ENCODE data around the gene HS3ST3A1. TPM values are rescaled to one million over a fixed set of nuclear protein-coding genes. Genes with fewer than 3 reads are reported as not detected.

The HS3ST3A1 gene
- total RNA-seq, 1 experiment from 2014 or later = not detected

DNA sequence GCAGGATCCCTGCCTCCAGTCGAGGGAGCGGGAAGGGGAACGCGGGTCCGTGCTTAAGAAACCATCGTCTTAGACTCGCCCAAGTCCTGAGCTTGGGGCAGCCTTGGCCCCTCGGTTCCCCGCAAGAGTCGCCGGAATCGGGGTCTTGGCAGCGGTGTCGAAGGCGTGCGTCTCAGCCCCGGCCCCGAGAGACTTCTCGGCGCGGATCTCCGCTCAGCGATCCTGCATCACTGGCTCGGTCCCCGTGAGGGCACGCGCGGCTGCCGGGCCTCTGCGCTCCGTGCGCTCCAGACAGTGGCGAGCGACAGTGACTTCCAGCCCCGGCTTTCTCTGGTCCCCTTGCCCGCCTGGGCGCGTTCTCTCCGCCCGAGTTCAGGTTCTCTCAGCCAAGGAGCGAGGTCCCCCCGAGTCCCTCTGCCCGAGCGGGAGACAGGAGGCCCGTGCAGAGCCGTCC is 380 bp downstream of the HS3ST3A1 start:
- Histone ChIP-seq H4K20me1 (ENCODE audit: insufficient read depth) (no peaks in the 10 kb centered on the region), H3K9ac (ENCODE audit: low read length) (no peak overlapping the region), H3K4me2 (ENCODE audit: low read length) (no peak overlapping the region), H3K4me1 (ENCODE audit: control insufficient read depth in 1 of 2, insufficient read depth in 2 of 2, low read length in 2 of 2) (no peaks in the 10 kb centered on the region), H3K27me3 (ENCODE audit: insufficient read depth, low read length) (0 out of 2 replicates have a peak, but pooled peaks cover 4% of the 10 kb centered on the region), H3K4me3 (replicated peaks in 1 of 2; ENCODE audit: low read depth in 1 of 2, low read length in 2 of 2) (no peak overlapping the region), H3K9me3 (ENCODE audit: control insufficient read depth in 1 of 2, insufficient read depth in 1 of 2, low read depth in 1 of 2, low read length in 2 of 2) (no peaks in the 10 kb centered on the region), H3K27ac (ENCODE audit: low read depth, low read length) (no peak overlapping the region), H3K9me2 (ENCODE audit: insufficient read depth) (no peaks in the 10 kb centered on the region), H3K36me3 (ENCODE audit: control insufficient read depth in 1 of 2, insufficient read depth in 2 of 2, low read length in 2 of 2) (no peaks in the 10 kb centered on the region), H3K79me2 (ENCODE audit: insufficient read depth, low read length) (no peaks in the 10 kb centered on the region), H2AFZ (ENCODE audit: low read depth, low read length, poor library complexity, severe bottlenecking) (no peak overlapping the region)
- intact Hi-C loops (cut with micrococcal nuclease) = no loop called here
- no TSS peak for BruUV-seq (replicated peaks)
- ChIA-PET POLR2A (no interaction called here), CTCF (no interaction called here), RAD21 (ENCODE audit: low non-redundant PET in 1 of 2, low total read pairs in 2 of 2, uncharacterized antibody in 2 of 2, unreplicated experiment in 2 of 2) (no interaction called here)
- DNase-seq (ENCODE audit: low read depth, low spot score) = no peak
- TF ChIP-seq JUND (IDR thresholded peaks at IDR 0.05) = no peak
- no peak for TF ChIP-seq POLR2AphosphoS5 (IDR thresholded peaks at IDR 0.05; ENCODE audit: low read depth, low read length)
- TF ChIP-seq CEBPB (IDR thresholded peaks at IDR 0.05; ENCODE audit: low read depth) = no peak
- no peak for TF ChIP-seq EZH2 (IDR thresholded peaks at IDR 0.05)
- no peak for TF ChIP-seq SIN3A (IDR thresholded peaks at IDR 0.05; ENCODE audit: low read depth)
- no peak for TF ChIP-seq EGR1 (IDR thresholded peaks at IDR 0.05; ENCODE audit: low read depth)
- TF ChIP-seq EZH2phosphoT487 (IDR thresholded peaks at IDR 0.05; ENCODE audit: borderline replicate concordance) = no peak
- TF ChIP-seq CBX3 (IDR thresholded peaks at IDR 0.05; ENCODE audit: low read depth) = no peak
- TF ChIP-seq, protein P1, sequence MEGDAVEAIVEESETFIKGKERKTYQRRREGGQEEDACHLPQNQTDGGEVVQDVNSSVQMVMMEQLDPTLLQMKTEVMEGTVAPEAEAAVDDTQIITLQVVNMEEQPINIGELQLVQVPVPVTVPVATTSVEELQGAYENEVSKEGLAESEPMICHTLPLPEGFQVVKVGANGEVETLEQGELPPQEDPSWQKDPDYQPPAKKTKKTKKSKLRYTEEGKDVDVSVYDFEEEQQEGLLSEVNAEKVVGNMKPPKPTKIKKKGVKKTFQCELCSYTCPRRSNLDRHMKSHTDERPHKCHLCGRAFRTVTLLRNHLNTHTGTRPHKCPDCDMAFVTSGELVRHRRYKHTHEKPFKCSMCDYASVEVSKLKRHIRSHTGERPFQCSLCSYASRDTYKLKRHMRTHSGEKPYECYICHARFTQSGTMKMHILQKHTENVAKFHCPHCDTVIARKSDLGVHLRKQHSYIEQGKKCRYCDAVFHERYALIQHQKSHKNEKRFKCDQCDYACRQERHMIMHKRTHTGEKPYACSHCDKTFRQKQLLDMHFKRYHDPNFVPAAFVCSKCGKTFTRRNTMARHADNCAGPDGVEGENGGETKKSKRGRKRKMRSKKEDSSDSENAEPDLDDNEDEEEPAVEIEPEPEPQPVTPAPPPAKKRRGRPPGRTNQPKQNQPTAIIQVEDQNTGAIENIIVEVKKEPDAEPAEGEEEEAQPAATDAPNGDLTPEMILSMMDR (IDR thresholded peaks at IDR 0.05 in 2 of 3, conservative IDR thresholded peaks at IDR 0.05 in 1 of 3; ENCODE audit: borderline replicate concordance in 1 of 3, insufficient read depth in 1 of 3, low read depth in 2 of 3, low read length in 2 of 3) = no peak
- no peak for TF ChIP-seq SP1 (IDR thresholded peaks at IDR 0.05; ENCODE audit: low read depth)
- no peak for TF ChIP-seq ZNF274 (IDR thresholded peaks at IDR 0.05; ENCODE audit: low read depth, low read length)
- ATAC-seq = no peak
